CD1c-positive myeloid dendritic cell (primary cell): ENCODE data around the gene EZH2.

Source experiments
- DNase-seq: peaks from one replicate; pipeline ENCODE4 v3.0.0-alpha.2; 2016; ENCODE audit errors: extremely low spot score

The EZH2 gene

DNA sequence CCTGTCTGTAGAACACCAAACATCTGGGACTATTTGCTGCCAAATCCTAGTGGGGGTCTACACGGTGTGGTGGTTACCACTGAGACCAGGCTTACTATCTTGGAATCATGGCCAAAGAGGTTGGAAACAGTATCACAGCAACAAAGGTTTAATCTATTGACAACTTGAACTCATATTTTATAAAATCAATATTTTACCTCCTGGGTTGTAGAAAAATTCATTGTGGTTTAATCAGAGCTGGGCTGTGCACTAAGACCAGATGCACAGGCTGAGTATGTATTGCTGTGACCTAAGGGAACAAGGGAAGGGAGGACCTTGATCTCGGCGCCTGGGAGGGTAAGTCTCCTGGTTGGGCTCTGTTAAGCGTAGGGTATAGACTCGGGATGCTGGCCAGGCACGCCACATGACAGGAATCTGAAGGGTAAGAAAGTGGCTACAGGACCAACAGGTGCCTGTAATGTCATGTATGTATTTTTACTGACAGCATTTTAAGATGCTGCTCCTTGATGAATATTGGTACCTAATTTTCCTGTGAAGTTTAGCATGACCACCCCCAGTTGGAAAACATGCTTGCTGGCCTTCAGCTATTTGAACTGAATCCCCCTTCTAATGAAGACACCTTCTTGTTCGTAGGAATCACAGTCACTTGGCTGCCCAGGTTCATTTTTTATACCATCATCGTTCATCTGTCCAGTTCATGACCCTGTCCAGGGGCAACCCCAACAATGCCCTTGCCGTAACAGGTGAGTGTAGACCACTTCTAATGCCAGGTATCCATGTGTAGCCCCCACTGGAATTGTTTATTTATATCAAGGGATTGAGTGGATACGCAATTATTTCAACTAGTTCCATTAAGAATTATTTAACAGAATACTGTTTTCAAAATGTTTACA lies 79.5 kb downstream of the EZH2 start:
- DNase-seq, result no peak

DNA sequence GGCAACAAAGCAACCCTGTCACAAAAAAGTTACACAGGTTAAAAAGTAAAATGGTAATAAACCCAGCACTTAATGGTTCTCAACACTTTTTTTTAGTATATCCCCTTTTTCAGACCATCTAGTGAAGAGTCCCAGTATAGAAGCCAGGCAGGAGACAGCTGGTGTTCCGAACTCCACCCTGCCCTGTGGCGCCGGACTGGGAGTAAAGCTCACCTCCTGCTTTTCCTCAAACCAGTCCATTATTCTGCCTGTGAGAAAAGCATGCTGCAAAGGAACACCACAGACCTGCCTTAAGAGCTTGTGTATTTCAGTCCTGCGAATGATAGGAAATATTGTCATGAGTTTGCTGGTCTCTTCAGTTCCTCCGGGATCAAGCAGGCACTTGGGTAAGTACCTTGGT lies 81.0 kb downstream of the EZH2 start:
- no peak for DNase-seq

DNA sequence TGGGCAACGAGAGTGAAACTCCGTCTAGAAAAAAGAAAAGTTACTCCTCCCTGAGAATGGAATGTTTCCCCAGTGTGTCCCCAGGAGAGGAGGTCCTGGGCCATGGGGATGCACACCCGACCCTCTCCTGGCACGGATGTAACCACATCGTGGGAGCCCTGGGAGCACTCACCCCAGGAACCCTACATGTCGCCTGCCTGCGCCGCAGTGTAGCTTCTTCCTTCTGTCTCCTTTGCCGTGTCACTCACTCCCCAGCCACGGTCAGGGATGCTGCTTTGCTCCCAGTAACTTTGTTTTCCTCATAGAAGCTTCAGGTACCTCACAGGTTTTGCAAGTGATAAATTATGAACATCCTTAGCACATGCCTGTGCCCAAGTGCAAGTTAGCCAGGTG lies 82.0 kb downstream of the EZH2 start:
- no peak for DNase-seq

GRCh38 chr7:148800677-148801076 lies 83.4 kb downstream of the EZH2 start:
- DNase-seq, result no peak

DNA sequence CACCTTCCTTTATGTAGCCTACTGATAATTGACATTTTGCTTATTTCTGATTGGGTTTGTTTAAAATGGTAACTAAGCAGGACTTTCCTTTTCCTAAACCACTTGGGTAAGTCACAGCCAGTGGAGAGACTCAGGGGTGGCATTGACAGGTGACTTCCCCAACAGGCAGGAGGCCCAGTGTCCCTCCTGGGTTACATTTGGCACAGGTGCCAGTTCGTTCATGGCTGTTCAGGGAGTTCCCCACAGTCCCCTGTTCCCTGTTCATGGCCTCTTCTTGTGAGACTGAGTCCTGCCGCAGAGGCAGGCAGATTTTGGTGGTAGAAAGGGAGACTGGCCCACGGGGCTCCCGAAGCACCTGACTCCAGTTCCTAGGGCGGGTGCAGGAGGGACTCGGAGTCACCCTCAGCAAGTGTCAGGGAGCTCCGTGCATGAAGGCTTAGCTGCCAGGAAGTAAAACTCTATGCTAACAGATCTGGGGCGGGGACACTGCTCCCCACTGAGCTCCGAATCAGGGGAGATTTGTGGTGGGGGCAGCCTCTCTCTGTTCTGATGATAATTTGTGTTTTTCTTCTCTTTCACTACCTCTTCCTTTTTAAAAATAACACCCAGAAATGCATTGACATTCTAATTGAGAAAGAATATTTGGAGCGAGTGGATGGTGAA lies 84.1 kb downstream of the EZH2 start:
- DNase-seq, result no peak

- DNase-seq, result no peak
Observed at GRCh38 chr7:148796841-148797240, 87.2 kb downstream of the EZH2 start.

DNA sequence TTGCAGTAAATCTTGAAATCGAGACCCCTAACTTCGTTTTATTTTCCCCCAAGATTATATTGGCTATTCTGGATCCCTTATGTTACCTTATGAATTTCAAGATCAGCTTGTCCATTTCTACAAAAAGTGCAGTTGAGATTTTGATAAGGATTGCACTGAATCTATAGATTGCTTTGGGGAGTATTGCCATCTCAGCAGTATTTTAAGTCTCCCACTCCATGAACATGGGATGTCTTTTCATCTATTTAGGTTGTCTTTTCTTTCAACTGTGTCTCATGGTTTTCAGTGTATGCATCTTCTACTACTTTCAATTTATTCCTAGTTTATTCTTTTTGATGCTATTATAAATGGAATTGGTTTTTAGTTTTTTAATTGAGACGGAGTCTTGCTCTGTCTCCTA lies 89.6 kb downstream of the EZH2 start:
- DNase-seq, result no peak

DNA sequence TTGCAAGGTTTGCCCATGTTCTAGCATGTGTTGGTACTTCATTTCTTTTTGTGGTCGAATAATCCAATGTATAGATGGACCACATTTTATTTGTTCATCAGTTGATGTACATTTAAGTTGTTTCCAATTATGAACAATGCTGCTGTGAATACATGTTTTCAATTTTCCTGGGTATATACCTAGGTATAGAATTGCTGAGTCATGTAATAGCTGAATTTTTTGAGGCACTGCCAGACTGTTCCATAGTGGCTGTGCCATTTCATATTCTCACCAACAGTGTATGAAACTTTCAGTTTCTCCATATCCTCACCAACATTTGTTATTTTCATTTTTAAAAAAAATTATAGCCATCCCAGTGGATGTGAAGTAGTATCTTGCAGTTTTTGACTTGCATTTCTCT lies 90.5 kb downstream of the EZH2 start:
- DNase-seq, result no peak

GRCh38 chr7:148791546-148791945 lies 92.5 kb downstream of the EZH2 start:
- DNase-seq, result no peak

DNA sequence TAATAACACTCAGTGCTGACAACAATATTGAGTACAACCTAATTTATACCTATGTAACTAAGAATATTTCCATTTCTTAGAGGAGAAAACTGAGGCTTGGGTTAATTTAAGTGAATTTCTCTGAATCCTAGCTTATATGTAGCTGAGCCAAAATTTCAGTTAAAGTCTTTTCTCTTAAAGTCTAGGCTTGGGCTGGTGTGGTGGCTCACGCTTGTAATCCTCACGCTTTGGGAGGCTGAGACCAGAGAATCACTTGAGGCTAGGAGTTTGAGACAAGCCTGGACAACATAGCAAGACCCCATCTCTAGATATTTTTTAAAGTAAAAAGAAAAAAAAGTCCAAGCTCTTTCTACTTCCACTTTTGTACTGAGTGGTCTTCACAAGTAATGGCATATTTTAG lies 93.2 kb downstream of the EZH2 start:
- no peak for DNase-seq

- DNase-seq, result no peak
Observed at GRCh38 chr7:148790131-148790726, 93.9 kb downstream of the EZH2 start.

DNA sequence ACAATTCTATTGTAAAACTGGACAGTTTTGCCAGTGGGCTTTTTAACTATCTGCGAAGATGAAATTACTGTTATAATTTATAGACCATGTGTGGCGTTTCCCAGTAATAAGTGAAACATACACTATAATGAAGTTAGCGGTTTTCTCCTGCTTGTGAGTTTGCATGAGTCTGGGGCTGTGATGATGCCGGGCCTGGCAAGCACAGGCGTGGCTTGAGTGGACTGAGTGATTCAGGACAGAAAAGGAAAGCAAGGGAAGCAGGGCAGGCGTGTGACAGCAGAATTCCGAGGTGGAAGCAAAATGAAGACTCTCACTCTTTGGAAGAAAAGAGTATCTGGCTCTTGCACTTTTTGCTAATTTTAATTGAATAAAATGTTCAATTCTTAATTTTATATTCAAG lies 94.9 kb downstream of the EZH2 start:
- no peak for DNase-seq

DNA sequence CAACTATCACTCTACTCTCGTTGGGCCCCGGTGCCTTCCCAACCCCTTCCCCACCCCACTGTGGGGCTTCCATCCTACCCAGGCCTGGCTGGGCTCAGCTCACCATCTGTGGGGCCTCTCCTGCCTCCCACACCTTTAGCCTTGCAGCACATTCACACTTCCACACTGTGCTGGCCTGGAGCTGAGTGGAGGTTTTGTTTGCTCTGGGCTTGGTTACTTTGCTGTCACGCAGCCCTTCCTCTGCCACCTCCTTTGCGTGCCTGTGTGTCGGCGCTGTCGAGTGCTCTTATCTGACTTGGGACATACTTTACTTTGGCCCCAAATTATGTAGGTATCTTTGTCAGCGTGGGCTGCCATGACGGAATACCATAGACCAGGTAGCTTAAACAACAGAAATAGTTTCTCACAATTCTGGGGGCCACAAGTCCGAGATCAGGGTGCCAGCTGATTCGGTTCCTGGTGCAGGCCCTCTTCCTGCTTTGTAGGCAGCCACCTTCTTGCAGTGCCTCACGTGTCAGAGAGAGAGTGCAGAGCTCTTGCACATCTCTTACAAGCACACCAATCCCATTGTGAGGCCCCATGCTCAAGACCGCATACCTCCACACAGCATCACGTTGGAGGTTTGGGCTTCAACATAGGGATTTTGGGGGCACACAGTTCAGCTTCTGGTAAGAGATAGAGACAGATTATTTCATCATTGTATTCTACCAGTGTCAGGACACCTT lies 96.4 kb downstream of the EZH2 start:
- no peak for DNase-seq

- no peak for DNase-seq
Observed at GRCh38 chr7:148783801-148784527, 100.1 kb downstream of the EZH2 start.

GRCh38 chr7:148782757-148783456 lies 101.2 kb downstream of the EZH2 start:
- DNase-seq, result no peak

GRCh38 chr7:148774471-148774870 lies 109.6 kb downstream of the EZH2 start:
- no peak for DNase-seq

DNA sequence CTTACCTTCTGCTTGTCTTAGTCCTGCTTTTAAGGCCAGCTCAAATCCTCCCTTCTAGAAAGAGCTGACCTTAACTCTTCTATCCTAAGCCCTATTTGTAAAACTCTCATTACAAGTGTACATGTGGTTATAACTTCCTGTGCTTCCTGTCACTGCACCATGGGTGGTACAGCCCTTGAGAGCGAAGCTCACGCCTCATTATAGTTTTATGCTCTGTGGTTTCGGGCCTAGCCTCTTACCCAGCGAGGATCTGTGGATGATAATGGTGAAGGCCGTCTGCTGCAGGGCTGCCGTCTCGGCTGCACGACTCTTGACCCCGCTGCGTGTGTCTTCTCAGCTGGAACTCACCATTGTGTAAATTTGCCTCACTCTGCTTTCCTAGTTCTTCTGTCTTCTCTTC lies 110.8 kb downstream of the EZH2 start:
- DNase-seq, result no peak

GRCh38 chr7:148772297-148773089 lies 111.6 kb downstream of the EZH2 start:
- no peak for DNase-seq

DNA sequence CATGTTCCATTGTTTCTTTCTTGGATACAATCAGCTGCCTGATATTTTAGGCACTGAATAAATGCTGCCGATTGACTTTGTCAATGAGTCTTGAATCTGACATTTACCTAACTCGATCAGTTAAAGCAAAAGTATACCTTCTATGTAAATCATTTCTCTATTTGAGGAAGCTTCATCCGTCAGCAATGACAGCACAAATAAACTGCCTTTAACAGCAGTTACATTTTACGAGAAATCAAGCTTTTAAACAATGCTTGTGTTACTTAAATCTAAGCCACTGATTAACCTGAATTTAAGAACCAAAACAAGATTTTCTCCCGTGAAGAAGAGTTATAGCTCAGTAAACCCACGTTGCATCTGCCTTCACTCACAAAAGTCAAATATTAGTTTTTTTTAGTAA lies 114.1 kb downstream of the EZH2 start:
- DNase-seq, result no peak

DNA sequence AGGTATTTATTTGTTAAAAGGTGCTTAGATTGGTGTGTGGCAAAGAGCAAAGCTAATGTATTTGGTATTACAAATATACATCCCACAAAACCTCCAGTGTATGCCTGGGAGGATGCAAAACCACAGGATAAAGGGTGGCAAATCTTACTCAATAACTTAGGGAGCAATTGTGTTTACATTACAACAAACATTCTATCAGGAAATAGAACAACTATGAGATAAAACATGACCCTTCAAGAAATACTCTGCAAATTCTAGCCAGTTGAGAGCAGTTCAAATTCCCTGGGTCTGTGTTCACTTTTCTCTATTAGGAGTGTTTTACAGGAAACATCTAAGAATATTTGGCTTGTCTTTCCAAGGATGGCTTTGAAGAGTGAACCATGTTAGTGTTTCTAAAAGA lies 120.5 kb downstream of the EZH2 start:
- no peak for DNase-seq
